Loucy (cell line): ENCODE data around the gene C1orf167.
A peak's percentile ranks its signal among the peaks of the same experiment; 100 is the strongest.

Experiments used
- H2AFZ ChIP-seq: fragments of 200-600 bp; sonication (generic); 2 replicates; pipeline ENCODE4 v1.6.0; 2016; ENCODE audit warnings: antibody characterized with exemption, mild to moderate bottlenecking, low read length, moderate library complexity
- H3F3A ChIP-seq: fragments of 200-600 bp; 2 replicates; pipeline ENCODE4 v1.6.0; 2016; ENCODE audit warnings: antibody characterized with exemption, low read depth, mild to moderate bottlenecking
- H3K27me3 ChIP-seq: fragments of 200-600 bp; sonication (generic); 2 replicates; pipeline ENCODE4 v1.6.1; 2014; ENCODE audit warnings: low read length, mild to moderate bottlenecking; ENCODE audit not compliant: insufficient read depth, poor library complexity, severe bottlenecking
- H3K36me3 ChIP-seq: fragments of 200-600 bp; sonication (generic); 2 replicates; pipeline ENCODE4 v1.6.1; 2016; ENCODE audit warnings: low read length; ENCODE audit not compliant: insufficient read depth
- H3K4me1 ChIP-seq: fragments of 200-600 bp; sonication (generic); 2 replicates; pipeline ENCODE4 v1.5.1; 2014; ENCODE audit warnings: low read length, mild to moderate bottlenecking; ENCODE audit not compliant: insufficient read depth, poor library complexity, severe bottlenecking
- H3K4me2 ChIP-seq: fragments of 200-600 bp; sonication (generic); 2 replicates; pipeline ENCODE4 v1.6.0; 2014; ENCODE audit warnings: antibody characterized with exemption, low read length, low read depth, mild to moderate bottlenecking; ENCODE audit not compliant: poor library complexity, severe bottlenecking
- H3K4me3 ChIP-seq: fragments of 200-600 bp; sonication (generic); 2 replicates; pipeline ENCODE4 v1.5.1; 2014; ENCODE audit warnings: low read length, mild to moderate bottlenecking, mixed read lengths; ENCODE audit not compliant: poor library complexity, severe bottlenecking
- H3K79me2 ChIP-seq: fragments of 200-600 bp; sonication (generic); 2 replicates; pipeline ENCODE4 v1.6.1; 2014; ENCODE audit warnings: low read length; ENCODE audit not compliant: insufficient read depth
- H3K9ac ChIP-seq: fragments of 200-600 bp; sonication (generic); 2 replicates; pipeline ENCODE4 v1.6.0; 2014; ENCODE audit warnings: mild to moderate bottlenecking, low read depth, low read length, moderate library complexity; ENCODE audit not compliant: poor library complexity, severe bottlenecking
- H3K9me2 ChIP-seq: fragments of 200-600 bp; sonication (generic); replicated peaks from 2 replicates; pipeline ENCODE4 v1.6.1; 2016; ENCODE audit warnings: low read depth, low read length, mixed read lengths
- H3K9me3 ChIP-seq: fragments of 200-600 bp; sonication (generic); 2 replicates; pipeline ENCODE4 v1.6.1; 2014; ENCODE audit warnings: mild to moderate bottlenecking, antibody characterized with exemption, low read length, low read depth; ENCODE audit not compliant: insufficient read depth
- H4K20me1 ChIP-seq: fragments of 200-600 bp; sonication (generic); 2 replicates; pipeline ENCODE4 v1.6.0; 2014; ENCODE audit warnings: antibody characterized with exemption, low read length, mild to moderate bottlenecking; ENCODE audit not compliant: insufficient read depth, poor library complexity, severe bottlenecking
- CTCF ChIP-seq: fragments of 200-600 bp; sonication (generic); conservative IDR thresholded peaks from 2 replicates; pipeline ENCODE4 v1.5.1; 2014; ENCODE audit warnings: mild to moderate bottlenecking, antibody characterized with exemption, low read length
- EZH2phosphoT487 ChIP-seq: fragments of 200-600 bp; IDR thresholded peaks from 2 replicates; pipeline ENCODE4 v1.6.1; 2018; ENCODE audit warnings: antibody characterized with exemption, mild to moderate bottlenecking, moderate library complexity, borderline replicate concordance

The C1orf167 gene

GRCh38 chr1:11731691-11732283, 30.2 kb upstream of the C1orf167 start:
- no peak overlapping the region for H3K4me2 ChIP-seq
- no peak overlapping the region for H3K9ac ChIP-seq
- H2AFZ ChIP-seq, result no peak overlapping the region

GRCh38 chr1:11733306-11733705, 28.7 kb upstream of the C1orf167 start:
- no peaks in the 10 kb centered on the region for H4K20me1 ChIP-seq
- H3F3A ChIP-seq, result peaks cover 5% of the 10 kb centered on the region; the same call in 1 of the 2 replicates
- no peaks in the 10 kb centered on the region for H3K79me2 ChIP-seq
- H3K4me2 ChIP-seq, result no peak overlapping the region
- no peaks in the 10 kb centered on the region for H3K36me3 ChIP-seq
- H3K4me1 ChIP-seq, result peaks cover 67% of the 10 kb centered on the region
- no peak overlapping the region for H3K4me3 ChIP-seq
- H3K9me3 ChIP-seq, result no peaks in the 10 kb centered on the region
- H3K9ac ChIP-seq, result no peak overlapping the region
- no peaks in the 10 kb centered on the region for H3K27me3 ChIP-seq
- no peaks in the 10 kb centered on the region for H3K9me2 ChIP-seq
- TF ChIP-seq EZH2phosphoT487, result no peak
- no peak for TF ChIP-seq CTCF
- no peak overlapping the region for H2AFZ ChIP-seq

More at GRCh38 chr1:11731691-11732283, 30.2 kb upstream of the C1orf167 start:
- H3K9me3 ChIP-seq, result no peaks in the 10 kb centered on the region
- no peaks in the 10 kb centered on the region for H3K36me3 ChIP-seq
- TF ChIP-seq CTCF (no peak), EZH2phosphoT487 (no peak)
- no peak overlapping the region for H3K4me3 ChIP-seq
- peaks cover 52% of the 10 kb centered on the region for H3K4me1 ChIP-seq
- H3K9me2 ChIP-seq, result no peaks in the 10 kb centered on the region
- H3K79me2 ChIP-seq, result no peaks in the 10 kb centered on the region
- H4K20me1 ChIP-seq, result no peaks in the 10 kb centered on the region
- no peaks in the 10 kb centered on the region for H3K27me3 ChIP-seq
- peaks cover 2% of the 10 kb centered on the region; the same call in 1 of the 2 replicates for H3F3A ChIP-seq

GRCh38 chr1:11735531-11735853, 26.5 kb upstream of the C1orf167 start:
- H2AFZ ChIP-seq, result no peak overlapping the region
- peak overlapping the region; percentile 69 for H3K4me3 ChIP-seq
- H3K9me3 ChIP-seq, result no peaks in the 10 kb centered on the region
- peak overlapping the region; percentile 81 for H3K9ac ChIP-seq
- H3K4me2 ChIP-seq, result peak overlapping the region; percentile 89
- H3K9me2 ChIP-seq, result no peaks in the 10 kb centered on the region
- peaks cover 6% of the 10 kb centered on the region; the same call in 1 of the 2 replicates for H3F3A ChIP-seq
- no peaks in the 10 kb centered on the region for H3K36me3 ChIP-seq
- no peaks in the 10 kb centered on the region for H3K27me3 ChIP-seq
- H4K20me1 ChIP-seq, result no peaks in the 10 kb centered on the region
- TF ChIP-seq CTCF, result no peak
- TF ChIP-seq EZH2phosphoT487, result no peak
- peaks cover 70% of the 10 kb centered on the region for H3K4me1 ChIP-seq
- no peaks in the 10 kb centered on the region for H3K79me2 ChIP-seq
